Mammary epithelial cell (primary cell): ENCODE results near the gene ATP13A2.
"Not testable (repeated sequence)": the region's sequence is repeated elsewhere in the genome, so short reads cannot be mapped to it uniquely, and the experiment has no call there.

Source experiments
- CTCF ChIP-seq, 2 donors: IDR thresholded peaks in 1 of 2; conservative IDR thresholded peaks in 1 of 2; 2 replicates each; pipeline ENCODE4 v1.5.1; 2011 to 2012; ENCODE audit warnings: inconsistent platforms in 2 of 2, low read length in 2 of 2, mild to moderate bottlenecking in 2 of 2, control low read depth in 1 of 2, low read depth in 1 of 2; ENCODE audit not compliant: insufficient read depth in 1 of 2; ENCODE audit errors: extremely low read depth in 1 of 2
- EZH2 ChIP-seq: IDR thresholded peaks from 2 replicates; pipeline ENCODE4 v1.6.1; 2012; ENCODE audit warnings: low read length, inconsistent platforms, borderline replicate concordance

- not testable (repeated sequence) for TF ChIP-seq CTCF (conservative IDR thresholded peaks at IDR 0.05 in 1 of 2, IDR thresholded peaks at IDR 0.05 in 1 of 2; ENCODE audit: extremely low read depth in 1 of 2, insufficient read depth in 1 of 2, low read depth in 1 of 2, low read length in 2 of 2); EZH2
Observed at GRCh38 chr1:16948282-16948891, 63.3 kb downstream of the ATP13A2 start.
